Loucy (cell line): Measurements from ENCODE around the gene CLMN.

ENCODE experiments used
- CTCF ChIP-seq: fragments of 200-600 bp; sonication (generic); conservative IDR thresholded peaks from 2 replicates; pipeline ENCODE4 v1.5.1; 2014; ENCODE audit warnings: mild to moderate bottlenecking, antibody characterized with exemption, low read length
- EZH2phosphoT487 ChIP-seq: fragments of 200-600 bp; IDR thresholded peaks from 2 replicates; pipeline ENCODE4 v1.6.1; 2018; ENCODE audit warnings: antibody characterized with exemption, mild to moderate bottlenecking, moderate library complexity, borderline replicate concordance

GRCh38 chr14:95294834-95295599 lies 24.7 kb downstream of the CLMN start:
- TF ChIP-seq CTCF: no peak
- no peak for TF ChIP-seq EZH2phosphoT487
